HG02610 (cell line): Measurements from ENCODE around the gene DESI2.
"Not testable (repeated sequence)": the region's sequence is repeated elsewhere in the genome, so short reads cannot be mapped to it uniquely, and the experiment has no call there.

Experiments used
- ATAC-seq: cut with Tn5 transposase; IDR thresholded peaks from one replicate; pipeline ENCODE4 v1.9.1; 2021; ENCODE audit warnings: mild to moderate bottlenecking, moderate library complexity; ENCODE audit not compliant: unreplicated experiment

Gene DESI2

DNA sequence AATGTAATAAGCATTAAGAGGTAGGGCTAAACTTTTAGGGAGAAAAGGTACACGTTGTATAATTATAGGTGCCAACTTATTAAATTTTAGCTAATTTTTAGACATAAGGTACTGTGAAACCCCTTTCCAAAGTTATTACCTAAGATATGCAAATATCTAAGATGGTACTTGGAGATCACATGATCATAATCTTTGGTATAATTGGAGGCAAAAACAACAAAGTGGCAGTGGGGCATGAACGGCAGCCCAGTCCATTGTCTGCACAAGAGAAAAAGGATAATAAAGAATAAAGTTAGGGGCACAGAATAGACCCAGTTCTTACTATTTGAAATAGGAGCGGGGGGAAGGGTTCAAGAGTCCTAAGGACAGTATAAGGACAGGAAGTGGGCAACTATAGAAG, 51.2 kb downstream of the DESI2 start:
- no peak for ATAC-seq

DNA sequence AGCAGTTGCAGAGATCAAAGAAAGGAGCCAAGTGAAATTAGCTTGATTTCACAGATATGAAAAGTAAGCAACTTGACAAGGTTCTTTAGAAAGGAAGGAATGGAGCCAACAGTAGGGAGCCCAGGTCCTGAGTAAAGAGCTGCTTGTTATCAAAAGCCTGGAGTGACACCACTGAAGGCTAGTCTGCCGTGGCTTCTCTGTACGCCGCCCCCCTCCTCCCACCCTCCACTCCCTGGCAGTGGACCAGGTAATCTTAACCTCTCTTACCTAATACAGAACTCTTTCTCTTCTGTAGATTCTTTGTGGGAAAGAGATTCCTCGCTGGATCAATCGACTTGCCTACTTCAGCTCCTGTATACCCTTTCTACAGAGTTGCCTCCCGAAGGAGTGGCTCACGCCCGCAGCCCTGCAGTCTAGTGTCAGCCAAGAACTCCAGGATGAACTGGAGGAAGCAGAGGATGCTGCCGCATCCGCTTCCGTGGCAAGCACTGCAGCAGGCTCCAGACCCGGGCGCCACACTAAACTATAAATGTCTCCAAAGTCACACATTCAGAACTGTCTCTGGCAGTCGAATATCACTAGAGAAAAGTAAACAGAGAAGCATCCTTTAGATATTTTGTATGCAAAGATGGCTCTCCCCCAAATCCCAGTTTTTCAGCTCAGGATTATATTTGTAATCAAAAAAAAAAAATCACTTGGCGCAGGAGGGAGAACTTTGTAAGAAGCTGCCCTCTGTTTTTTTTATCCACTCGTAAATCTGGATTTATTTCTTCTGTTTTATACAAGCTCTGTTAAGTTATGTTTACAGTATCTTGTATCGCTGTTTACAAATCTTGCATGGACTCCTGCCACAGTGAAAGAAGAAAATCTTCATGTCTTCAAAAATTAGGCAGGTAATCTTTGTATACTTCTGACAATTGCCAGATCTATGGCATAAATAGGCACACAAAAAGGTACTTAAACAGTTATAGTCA, 52.6 kb downstream of the DESI2 start:
- no peak for ATAC-seq

DNA sequence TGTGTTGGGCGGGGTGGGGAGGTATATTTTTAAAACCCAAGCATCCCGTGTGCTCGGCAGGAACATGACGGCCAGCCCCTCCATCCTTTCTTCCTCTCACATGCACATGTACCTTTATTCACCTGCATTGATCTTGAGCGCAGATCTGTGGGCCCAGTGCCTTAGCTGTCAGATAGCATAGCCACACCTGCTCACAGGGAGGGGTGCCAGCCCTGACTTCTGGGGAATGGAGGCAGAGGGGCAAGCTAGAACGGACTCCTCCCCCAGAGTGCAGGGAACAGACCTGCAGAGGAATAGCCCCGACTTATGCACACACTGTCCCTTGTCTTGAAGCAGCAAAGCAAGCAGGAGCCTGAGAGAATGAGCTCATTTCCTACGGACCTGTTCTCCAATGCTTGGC, 56.1 kb downstream of the DESI2 start:
- no peak for ATAC-seq

DNA sequence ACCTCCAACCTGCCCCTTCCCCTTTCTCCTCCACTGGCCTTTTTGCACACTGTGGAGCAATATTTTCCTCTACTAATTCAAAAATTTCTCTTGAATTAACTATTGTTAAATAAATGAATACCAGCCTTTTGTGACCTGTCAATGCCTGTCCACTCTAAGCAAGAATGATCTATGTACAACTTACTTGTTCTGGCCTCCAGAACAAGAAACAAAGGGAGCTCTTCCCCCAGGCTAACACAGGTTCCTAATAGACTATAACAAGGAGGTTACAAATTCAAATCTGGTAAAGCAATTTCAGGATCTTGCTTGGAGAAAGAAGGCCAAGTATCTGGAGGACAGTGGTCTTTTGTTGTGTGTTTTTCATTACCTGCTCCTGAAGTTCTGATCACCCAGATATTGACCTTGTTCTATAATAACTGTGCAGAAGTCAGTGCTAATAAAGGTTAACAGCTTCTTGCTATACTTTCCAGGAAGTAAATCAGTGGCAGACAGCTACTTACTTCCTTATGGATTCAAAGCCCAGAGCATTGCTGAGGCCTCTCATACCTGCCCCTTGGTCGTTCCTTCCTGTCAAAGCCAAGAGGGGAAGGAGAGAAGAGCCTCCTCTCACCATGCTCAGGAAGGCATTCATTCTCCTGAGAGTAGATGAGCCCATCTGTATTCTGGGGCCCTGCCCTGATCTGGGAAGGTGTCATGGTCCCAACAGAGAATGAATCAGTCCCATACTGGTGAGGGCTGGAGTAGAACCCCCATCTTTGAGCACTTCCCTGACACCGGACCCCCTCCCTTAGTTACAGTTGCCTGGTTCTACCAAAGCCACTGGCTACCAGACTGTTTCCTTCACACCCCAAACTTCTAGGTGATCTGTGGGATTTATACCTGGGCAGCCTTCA, 56.8 kb downstream of the DESI2 start:
- no peak for ATAC-seq

DNA sequence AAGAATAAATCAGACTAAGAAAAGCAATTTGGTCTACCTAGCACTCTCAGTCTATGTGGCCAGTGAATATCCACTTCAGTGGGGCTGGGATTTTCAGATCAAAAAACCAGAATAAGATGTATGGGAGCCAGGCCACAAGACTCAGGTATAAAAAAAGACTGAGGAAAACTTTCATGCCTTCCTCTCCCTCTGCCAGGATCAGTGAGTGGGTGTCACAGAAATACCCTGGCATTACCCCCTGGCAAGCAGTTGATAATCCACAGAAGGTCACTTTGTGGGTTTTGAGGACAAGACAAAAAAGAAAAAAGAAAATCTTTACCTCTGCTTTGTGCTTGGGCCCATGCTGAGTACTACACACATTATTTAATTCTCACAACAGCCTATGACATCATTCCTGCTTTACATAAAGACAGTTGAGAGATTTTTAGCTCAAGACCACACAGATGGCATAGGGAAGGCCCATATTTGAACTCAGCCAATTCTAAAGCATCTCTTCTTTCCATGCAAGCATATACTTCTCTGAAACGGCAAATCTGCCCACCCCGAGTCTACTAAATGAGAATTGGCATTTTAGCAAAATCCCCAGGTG, 57.6 kb downstream of the DESI2 start:
- no peak for ATAC-seq

DNA sequence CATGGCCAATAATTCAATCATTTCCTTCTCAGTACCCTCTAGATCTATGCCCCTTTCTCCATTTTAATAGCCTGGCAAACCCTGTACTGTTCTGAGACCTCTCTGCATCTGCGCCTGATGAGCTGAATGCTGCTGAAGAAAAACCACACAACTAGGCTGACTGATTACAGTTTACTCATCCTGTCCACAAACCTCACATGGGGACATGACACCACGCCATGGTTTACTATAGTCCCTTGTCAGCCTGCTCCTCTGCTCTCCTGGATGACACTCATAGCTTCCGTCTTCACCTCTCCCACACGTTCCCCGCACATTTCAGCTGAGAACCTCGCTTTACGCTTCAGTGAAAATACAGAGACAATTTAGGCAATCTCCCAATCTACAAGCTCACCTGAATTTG, 59.7 kb downstream of the DESI2 start:
- ATAC-seq, result no peak

DNA sequence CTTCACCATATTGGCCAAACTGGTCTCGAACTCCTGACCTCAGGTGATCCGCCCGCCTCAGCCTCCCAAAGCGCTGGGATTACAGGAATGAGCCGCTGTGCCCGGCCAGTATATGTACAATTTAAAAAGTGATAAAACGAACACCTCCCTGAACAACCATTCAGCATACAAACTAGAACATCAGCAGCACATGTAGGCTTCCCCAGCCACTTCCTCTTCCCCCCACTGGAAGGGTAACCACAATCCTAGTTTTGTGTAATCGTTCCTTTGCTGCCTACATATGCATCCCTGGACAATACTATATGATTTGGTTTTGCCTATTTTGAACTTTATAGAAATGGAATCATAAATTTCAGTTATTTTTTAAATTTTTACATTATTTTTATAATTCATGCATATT, 60.4 kb downstream of the DESI2 start:
- no peak for ATAC-seq

DNA sequence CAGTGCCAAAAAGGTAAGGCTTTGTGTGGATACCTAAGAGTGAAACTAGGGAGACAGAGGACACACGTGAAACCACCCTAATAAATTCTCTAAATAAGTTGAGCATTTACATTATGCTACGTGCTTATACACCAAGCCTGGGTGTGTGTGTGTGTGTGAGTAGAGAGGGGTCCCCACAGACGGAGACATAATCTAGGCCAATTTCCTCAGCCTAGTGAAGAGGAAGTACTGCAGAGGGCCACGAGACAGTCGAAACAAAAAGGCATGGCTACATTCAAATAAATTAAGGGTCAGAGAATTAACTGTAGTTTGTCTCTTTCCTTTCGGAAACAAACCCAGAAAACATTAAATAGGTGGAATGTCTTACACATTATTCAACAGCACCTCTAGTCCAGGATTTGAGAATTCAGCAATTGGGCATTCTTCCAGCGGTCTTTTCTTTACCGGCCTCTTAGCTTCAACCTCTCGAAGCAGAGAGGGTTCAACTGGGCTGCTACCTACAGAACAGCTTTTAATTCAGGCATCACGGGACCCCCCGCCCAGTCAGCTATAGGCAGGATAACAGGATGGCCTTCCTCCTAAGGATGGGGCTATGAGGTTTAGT, 75.0 kb downstream of the DESI2 start:
- ATAC-seq, result no peak

DNA sequence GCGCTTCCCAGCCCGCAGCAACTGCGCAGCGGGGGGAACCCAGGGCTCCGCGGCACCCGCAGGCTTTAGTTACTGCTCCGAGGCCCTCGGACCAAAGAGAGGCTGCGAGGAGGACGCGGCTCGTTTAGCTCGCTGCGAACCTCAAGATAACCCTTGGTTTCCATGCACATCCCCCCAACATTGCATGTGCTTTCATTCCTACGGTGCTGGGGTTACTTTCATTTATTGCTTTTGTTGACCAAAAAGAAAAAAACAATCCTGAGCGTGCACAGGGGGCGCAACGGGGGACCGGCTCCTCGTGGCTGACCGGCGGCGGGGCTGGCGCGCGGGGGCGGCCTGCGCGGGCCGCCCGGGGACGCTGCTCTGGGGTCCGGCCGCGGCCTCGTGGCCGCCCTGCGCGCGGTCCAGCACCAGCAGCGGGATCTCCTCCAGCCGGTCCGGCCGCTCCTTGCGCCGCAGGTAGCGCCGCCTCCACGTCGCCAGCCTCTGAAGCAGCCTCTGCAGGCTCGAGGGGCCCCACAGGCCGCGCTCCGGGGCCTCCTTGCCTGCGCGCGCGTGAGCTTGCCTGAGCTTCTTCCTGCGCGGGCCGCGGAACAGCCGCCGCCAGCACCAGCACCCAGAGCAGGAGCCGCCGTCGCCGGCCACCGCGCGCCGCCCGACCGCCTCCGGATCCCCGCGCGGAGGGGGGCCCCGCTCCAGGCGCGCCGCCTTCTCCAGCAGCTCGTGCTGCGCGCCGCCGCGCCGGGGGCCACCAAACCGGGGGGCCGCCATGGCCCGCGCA, 77.4 kb downstream of the DESI2 start:
- ATAC-seq, result no peak

DNA sequence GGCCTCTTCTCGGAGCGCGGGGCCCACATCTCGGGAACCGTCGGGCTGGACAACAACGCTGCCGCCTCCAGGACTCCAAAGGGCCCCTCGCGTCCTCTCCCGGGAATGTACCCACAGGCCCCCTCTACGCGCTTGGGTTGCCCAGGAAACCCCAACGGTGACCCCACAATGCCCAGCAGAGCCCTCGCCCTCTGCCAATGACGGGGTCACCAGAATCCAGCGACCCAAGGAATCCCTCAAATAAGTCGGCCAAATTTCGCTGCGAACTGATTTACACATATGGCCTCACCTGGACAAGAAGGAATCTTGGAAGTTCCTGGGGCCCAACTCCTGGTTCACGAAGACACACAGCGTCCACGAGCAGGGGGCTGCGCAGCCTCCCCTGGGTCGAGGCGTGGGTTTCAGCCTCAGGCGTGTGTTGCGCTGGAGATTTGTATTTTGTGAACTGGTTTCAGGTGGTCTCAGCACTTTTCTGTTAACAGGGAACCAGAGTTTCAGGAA, 78.1 kb downstream of the DESI2 start:
- no peak for ATAC-seq

DNA sequence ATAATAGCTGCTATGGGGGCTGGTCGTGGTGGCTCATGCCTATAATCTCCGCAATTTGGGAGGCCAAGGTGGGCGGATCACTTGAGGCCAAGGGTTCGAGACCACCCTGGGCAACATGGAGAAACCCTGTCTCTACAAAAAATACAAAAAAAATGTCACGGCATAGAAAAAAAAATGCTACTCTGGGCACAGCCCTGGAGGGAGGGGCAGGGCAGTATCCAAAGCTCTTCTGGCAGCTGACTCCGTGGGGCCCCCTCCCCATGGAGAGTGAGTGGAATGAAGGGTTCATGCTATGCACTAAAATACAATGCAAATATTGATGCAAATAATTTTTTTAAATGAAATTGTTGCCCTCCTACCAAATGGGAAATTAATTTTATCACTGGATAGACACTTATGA, 78.7 kb downstream of the DESI2 start:
- no peak for ATAC-seq

DNA sequence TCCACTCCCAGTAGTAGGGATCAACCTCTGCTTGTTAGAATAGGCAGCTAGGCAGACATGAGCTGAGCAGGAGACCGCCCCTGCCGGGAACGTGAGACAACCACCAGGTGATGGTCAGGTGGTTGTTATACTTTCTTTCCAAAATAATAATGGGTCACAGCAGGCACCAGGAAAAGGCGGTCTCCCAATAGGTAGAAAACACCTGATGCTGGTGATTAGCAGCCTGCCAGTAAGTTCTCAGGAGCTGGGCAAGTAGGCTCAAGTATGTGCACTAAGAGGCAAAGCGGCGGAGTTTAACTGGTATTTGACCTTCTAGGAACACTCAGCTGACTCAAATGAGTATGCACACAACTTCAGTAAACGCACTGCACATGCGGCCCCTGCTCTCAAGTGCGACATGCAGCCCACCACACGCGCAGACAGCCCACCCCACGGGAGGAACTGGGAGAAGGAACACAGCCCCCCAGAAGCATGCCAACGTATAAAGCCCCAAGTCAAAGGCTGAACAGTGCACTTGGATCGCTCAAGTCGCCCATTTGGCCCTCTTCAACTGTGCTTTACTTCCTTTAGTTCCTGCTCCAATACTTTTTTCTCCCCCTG, 80.0 kb downstream of the DESI2 start:
- ATAC-seq, result no peak

DNA sequence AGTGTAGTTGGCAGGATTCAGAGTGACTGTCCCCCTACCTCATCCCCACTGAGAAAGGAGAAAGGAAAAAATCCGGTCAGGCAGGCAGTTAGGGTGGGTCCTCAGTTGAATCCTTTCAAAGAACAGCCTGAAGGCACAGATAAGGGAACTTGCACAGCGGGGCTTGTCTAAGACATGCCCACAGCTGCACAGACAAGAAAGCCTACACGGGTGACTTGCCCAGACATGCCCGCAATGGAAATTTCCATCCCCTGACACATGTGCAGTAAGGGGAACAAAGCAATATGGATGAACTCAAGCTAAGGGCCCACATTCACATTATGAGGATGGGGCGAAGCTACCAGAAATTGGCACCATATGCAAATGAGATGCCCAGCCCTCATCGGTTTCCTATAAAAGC, 82.5 kb downstream of the DESI2 start:
- no peak for ATAC-seq

DNA sequence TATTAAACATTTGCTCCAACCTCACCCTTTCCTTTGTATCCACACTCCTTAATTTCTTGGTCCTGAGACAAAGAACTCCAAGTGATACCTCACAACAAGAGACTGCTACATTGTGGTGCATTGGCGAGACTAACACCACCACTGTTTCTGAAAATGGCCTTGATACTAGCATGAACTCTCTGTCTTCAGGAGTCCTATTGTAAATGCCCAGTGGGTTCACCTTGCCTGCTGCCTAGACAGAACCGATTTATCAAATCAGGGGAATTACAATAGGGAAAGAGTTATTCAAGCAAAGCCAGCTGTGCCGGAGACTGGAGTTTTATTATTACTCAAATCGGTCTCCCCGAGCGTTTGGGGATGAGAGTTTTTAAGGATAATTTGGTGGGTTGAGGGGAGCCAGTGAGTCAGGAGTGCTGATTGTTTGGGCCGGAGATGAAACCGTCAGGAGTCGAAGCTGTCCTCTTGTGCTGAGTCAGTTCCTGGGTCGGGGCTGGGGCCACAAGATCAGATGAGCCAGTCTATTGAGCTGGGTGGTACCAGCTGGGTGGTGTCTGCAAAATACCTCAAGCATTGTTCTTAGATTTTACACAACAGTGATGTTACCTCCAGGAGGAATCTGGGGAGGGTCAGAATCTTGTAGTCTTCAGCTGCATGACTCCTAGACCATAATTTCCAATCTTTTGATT, 83.1 kb downstream of the DESI2 start:
- no peak for ATAC-seq

DNA sequence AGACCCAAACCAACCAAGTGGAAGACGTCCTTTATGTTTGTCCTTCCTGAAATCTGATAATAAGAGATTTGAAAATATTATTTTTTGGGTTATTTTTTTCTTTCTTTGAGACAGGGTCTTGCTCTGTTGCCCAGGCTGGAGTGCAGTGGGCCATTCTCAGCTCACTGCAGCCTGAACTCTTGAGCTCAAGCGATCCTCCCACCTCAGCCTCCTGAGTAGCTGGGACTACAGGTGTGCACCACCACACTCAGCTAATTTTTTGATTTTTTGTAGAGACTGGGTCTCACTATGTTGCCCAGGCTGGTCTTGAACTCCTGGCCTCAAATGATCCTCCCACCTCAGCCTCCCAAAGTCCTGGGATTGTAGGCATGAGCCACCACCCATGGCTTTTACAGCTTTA, 86.2 kb downstream of the DESI2 start:
- ATAC-seq, result not testable (repeated sequence)

DNA sequence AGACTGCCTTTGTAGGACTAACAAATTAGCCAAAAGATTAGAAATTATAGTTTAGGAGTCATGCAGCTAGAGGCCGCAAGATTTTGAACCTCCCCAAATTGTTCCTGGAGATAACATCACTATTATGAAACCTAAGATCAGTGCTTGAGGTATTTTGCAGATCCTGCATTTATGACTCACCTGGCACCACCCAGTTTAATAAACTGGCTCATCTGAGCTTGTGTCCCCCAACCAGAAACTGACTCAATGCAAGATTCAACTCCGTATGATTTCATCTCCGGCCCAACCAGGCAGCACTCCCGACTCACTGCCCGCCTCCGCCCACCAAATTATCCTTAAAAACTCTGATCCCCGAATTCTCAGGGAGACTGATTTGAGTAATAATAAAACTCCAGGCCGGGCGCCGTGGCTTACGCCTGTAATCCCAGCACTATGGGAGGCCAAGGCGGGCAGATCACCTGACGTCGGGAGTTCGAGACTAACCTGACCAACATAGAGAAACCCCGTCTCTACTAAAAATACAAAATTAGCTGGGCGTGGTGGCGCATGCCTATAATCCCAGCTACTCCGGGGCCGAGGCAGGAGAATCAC, 87.2 kb downstream of the DESI2 start:
- not testable (repeated sequence) for ATAC-seq

DNA sequence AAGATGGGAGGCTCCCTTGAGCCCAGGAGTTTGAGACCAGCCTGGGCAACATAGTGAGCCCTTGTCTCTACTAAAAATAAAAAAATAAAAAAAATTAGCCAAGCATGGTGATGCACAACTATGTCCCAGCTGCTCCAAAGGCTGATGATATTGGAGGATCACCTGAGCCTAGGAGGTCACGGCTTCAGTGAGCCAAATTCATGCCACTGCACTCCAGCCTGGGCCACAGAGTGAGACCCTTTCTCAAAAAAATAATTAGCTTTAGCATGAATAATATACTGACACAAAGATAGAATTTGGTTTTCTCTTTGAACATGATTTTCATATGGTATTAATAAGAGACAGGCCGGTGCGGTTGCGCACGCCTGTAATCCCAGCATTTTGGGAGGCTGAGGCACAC, 88.8 kb downstream of the DESI2 start:
- no peak for ATAC-seq

DNA sequence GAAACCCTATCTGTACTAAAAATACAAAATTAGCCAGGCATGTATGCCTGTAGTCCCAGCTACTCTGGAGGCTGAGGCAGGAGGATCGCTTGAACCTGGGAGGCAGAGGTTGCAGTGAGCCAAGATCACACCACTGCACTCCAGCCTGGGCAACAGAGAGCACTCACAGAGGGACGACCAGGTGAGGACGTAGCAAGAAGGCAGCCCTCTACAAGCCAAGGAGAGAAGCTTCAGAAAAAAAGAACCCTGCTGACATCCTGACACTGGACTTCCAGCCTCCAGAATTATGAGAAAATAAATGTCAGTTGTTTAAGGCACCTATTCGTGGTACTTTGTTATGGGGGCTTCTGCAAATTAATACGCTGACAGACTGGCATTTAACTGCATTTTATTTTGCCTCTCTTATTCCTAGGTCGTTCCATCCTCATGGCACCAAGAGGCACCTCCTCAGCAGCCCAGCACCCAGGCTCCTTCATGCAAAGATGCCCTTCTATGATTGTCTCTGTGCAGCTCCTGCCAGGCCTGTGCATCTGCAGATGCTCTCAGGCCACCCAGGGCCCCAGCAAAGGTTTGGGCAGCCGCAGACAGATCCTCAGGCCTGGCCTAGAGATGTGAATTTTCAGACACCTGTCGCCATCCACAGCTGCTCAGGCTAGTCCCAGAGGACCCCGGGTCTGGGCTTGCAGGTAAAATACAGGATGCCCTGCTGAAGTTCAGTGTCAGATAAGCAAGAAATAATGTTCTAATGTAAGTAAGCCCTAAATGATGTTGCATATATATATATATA, 96.5 kb downstream of the DESI2 start:
- no peak for ATAC-seq
